Hepatocyte (in vitro differentiated cells): ENCODE results near the gene B4GALT7. TPM values are rescaled to one million over a fixed set of nuclear protein-coding genes. Genes with fewer than 3 reads are reported as not detected.
"Not testable (repeated sequence)": the region's sequence is repeated elsewhere in the genome, so short reads cannot be mapped to it uniquely, and the experiment has no call there.

ENCODE experiments used
- DNase-seq: peaks from one replicate; pipeline ENCODE4 v3.0.0-alpha.2; 2016; ENCODE audit warnings: low spot score
- H2AFZ ChIP-seq: fragments of 200-600 bp; sonication (generic); 2 replicates; pipeline ENCODE4 v1.6.0; 2016; ENCODE audit warnings: antibody characterized with exemption, mild to moderate bottlenecking
- H3K27ac ChIP-seq: fragments of 200-600 bp; sonication (generic); 2 replicates; pipeline ENCODE4 v1.5.1; 2016; ENCODE audit warnings: mild to moderate bottlenecking
- H3K27me3 ChIP-seq: fragments of 200-600 bp; sonication (generic); 2 replicates; pipeline ENCODE4 v1.6.1; 2016
- H3K36me3 ChIP-seq: fragments of 200-600 bp; sonication (generic); replicated peaks from 2 replicates; pipeline ENCODE4 v1.5.1; 2016; ENCODE audit warnings: low read depth; ENCODE audit not compliant: insufficient read depth
- H3K4me1 ChIP-seq: fragments of 200-600 bp; sonication (generic); 2 replicates; pipeline ENCODE4 v1.5.1; 2016; ENCODE audit warnings: mild to moderate bottlenecking, moderate library complexity; ENCODE audit not compliant: insufficient read depth
- H3K4me2 ChIP-seq: fragments of 200-600 bp; sonication (generic); 2 replicates; pipeline ENCODE4 v1.6.0; 2016
- H3K4me3 ChIP-seq: fragments of 200-600 bp; sonication (generic); 2 replicates; pipeline ENCODE4 v1.5.1; 2016; ENCODE audit warnings: mild to moderate bottlenecking
- H3K79me2 ChIP-seq: fragments of 200-600 bp; sonication (generic); 2 replicates; pipeline ENCODE4 v1.6.0; 2017; ENCODE audit warnings: mild to moderate bottlenecking
- H3K9me2 ChIP-seq: fragments of 200-600 bp; sonication (generic); replicated peaks from 2 replicates; pipeline ENCODE4 v1.6.0; 2017; ENCODE audit warnings: mild to moderate bottlenecking; ENCODE audit not compliant: insufficient read depth
- H3K9me3 ChIP-seq: fragments of 200-600 bp; sonication (generic); 2 replicates; pipeline ENCODE4 v1.5.1; 2016; ENCODE audit warnings: low read depth, mild to moderate bottlenecking
- H4K20me1 ChIP-seq: fragments of 200-600 bp; sonication (generic); 2 replicates; pipeline ENCODE4 v1.6.0; 2016; ENCODE audit warnings: mild to moderate bottlenecking; ENCODE audit not compliant: insufficient read depth, poor library complexity, severe bottlenecking
- EZH2 ChIP-seq: fragments of 200-600 bp; sonication (generic); IDR thresholded peaks from 2 replicates; pipeline ENCODE4 v1.6.1; 2016; ENCODE audit warnings: antibody characterized with exemption, mild to moderate bottlenecking, borderline replicate concordance
- EZH2phosphoT487 ChIP-seq: fragments of 200-600 bp; sonication (generic); IDR thresholded peaks from one replicate; pipeline ENCODE4 v1.6.1; 2018; ENCODE audit warnings: antibody characterized with exemption, mild to moderate bottlenecking, low read depth, moderate library complexity; ENCODE audit not compliant: unreplicated experiment, severe bottlenecking
- WGBS: methylation state at CpG from one replicate; pipeline ENCODE4 v1.1.6; 2016; ENCODE audit warnings: low lambda C conversion rate; ENCODE audit errors: missing lambda C conversion rate; 5-methylcytosine and 5-hydroxymethylcytosine counted together
- polyA plus RNA-seq: library from polyadenylated mRNA; unstranded; fragments of >200 nt; fragmentation: Nextera tagmentation; extraction: Ambion mirVana; gene quantifications from 2 replicates; pipeline ENCODE4 v1.2.1, GENCODE V29; 2016
- total RNA-seq: library from RNA; depleted of rRNA; stranded (reverse); fragments of >200 nt; gene quantifications from 2 replicates; pipeline ENCODE4 v1.2.3, GENCODE V29; 2014
- TF ChIP-seq, protein P1 (sequence below): fragments of 200-600 bp; sonication (generic); IDR thresholded peaks from 2 replicates; pipeline ENCODE4 v1.5.1; 2016; ENCODE audit warnings: antibody characterized with exemption, mild to moderate bottlenecking; ENCODE audit not compliant: poor library complexity

Gene B4GALT7
- total and polyA plus RNA-seq, 2 experiments from 2014 or later, result 28.5 to 60.7 TPM

DNA sequence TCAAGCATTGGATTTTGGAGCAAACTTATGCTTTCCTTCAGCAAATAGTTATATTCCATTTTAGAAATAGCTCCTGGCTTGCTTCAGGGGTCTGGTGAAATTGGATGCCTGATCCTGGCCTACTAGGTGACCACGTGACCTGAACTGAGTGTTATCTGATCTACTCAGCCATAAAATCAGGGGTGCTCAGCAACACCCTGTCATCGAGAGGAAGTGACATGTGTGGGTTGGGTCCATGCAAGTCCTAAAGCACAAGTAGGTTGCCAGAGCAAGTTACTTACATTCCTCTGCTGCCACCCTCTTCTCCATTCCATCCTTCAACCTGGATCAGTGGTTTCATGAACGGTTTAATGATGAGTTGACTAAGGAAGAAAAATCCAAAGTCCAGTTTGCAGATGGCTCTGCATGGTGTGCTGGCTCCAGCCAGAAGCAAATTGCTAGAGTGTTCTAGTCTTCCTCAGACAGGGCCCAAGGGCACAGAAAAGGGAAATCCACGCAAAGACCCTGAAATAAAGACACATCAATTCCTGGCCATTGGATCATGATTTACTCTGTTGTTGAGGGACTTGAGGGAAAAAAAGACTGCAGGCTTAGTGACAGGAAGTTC lies 42.8 kb upstream of the B4GALT7 start:
- Histone ChIP-seq H3K79me2 (peaks cover 23% of the 10 kb centered on the region), H3K27ac (peak overlapping the region; percentile 88)
- 41% methylated on average over 4 of the region's 4 CpGs for WGBS

DNA sequence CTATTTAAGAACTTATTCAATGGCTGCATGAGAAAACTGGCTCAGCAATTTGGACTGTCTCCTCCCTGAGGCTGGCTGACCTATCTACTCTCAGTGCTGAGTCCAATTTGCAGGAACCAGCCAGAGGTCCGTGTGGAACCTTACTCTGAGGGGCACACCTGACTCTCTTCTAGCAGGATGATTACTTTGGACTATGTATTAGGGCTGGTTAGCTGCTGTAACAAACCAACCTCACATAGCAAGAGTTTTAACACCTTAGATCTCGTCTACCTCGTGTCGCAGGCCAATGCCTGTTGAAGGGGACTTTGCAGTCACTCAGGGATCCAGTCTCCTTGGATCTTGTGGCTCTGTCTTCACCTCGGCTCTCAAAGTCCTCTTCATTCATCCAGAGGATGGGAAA lies 42.1 kb upstream of the B4GALT7 start:
- H3K27ac ChIP-seq, result peak overlapping the region; percentile 88
- no peak for DNase-seq
- H3K9me2 ChIP-seq, result no peaks in the 10 kb centered on the region
- H3K4me3 ChIP-seq, result no peak overlapping the region
- H3K9me3 ChIP-seq, result no peaks in the 10 kb centered on the region
- no peak overlapping the region for H3K4me2 ChIP-seq
- WGBS, result 87% methylated on average over 5 of the region's 5 CpGs
- H3K36me3 ChIP-seq, result no peaks in the 10 kb centered on the region
- H3K27me3 ChIP-seq, result no peaks in the 10 kb centered on the region
- no peak for TF ChIP-seq EZH2
- peaks cover 16% of the 10 kb centered on the region for H3K79me2 ChIP-seq
- H2AFZ ChIP-seq, result no peak overlapping the region
- H4K20me1 ChIP-seq, result peaks cover 10% of the 10 kb centered on the region
- H3K4me1 ChIP-seq, result peaks cover 19% of the 10 kb centered on the region

More for the DNA sequence above, 42.8 kb upstream of the B4GALT7 start:
- Histone ChIP-seq H3K27me3 (no peaks in the 10 kb centered on the region), H3K4me1 (peaks cover 25% of the 10 kb centered on the region), H3K36me3 (peaks cover 2% of the 10 kb centered on the region), H2AFZ (no peak overlapping the region), H3K9me3 (no peaks in the 10 kb centered on the region), H3K9me2 (no peaks in the 10 kb centered on the region), H3K4me2 (no peak overlapping the region), H3K4me3 (no peak overlapping the region), H4K20me1 (peaks cover 16% of the 10 kb centered on the region)
- DNase-seq, result peak; percentile 73
- TF ChIP-seq EZH2, result no peak

DNA sequence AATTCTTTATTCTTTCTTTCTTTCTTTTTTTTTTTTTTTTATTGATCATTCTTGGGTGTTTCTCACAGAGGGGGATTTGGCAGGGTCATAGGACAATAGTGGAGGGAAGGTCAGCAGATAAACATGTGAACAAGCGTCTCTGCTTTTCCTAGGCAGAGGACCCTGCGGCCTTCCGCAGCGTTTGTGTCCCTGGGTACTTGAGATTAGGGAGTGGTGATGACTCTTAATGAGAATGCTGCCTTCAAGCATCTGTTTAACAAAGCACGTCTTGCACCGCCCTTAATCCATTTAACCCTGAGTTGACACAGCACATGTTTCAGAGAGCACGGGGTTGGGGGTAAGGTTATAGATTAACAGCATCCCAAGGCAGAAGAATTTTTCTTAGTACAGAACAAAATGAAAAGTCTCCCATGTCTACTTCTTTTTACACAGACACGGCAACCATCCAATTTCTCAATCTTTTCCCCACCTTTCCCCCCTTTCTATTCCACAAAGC lies 40.4 kb upstream of the B4GALT7 start:
- H3K4me3 ChIP-seq, H4K20me1 ChIP-seq, H3K27me3 ChIP-seq, H3K36me3 ChIP-seq, H3K9me3 ChIP-seq, H2AFZ ChIP-seq, H3K4me2 ChIP-seq, H3K79me2 ChIP-seq, H3K9me2 ChIP-seq, DNase-seq: not testable (repeated sequence)
- peak overlapping the region; percentile 88 for H3K27ac ChIP-seq
- peaks cover 13% of the 10 kb centered on the region for H3K4me1 ChIP-seq
- WGBS, result 37% methylated on average over 8 of the region's 8 CpGs

DNA sequence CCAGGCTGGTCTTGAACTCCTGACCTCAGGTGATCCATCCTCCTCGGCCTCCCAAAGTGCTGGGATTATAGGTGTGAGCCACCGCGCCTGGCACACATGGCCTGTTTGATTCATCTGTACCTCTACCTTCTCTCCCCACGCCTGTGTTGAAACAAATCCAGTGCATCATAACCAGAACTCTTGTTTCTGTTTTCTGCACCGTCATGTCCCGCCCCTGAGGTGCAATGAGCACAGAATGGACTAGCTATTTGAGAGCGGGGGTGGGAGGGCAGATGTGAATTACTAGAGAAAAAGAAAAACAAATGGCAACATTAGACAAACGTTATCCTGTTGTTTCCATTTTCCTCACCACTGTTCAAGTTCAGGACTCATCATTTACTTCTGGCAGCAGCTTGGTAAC lies 34.9 kb upstream of the B4GALT7 start:
- Histone ChIP-seq H3K27ac (no peak overlapping the region), H3K79me2 (no peaks in the 10 kb centered on the region), H3K9me3 (no peaks in the 10 kb centered on the region), H3K4me1 (no peaks in the 10 kb centered on the region), H4K20me1 (no peaks in the 10 kb centered on the region), H2AFZ (no peak overlapping the region), H3K4me2 (no peak overlapping the region), H3K27me3 (no peaks in the 10 kb centered on the region), H3K9me2 (no peaks in the 10 kb centered on the region), H3K4me3 (no peak overlapping the region), H3K36me3 (no peaks in the 10 kb centered on the region)
- no peak for DNase-seq
- TF ChIP-seq EZH2phosphoT487, result no peak
- TF ChIP-seq, protein P1, sequence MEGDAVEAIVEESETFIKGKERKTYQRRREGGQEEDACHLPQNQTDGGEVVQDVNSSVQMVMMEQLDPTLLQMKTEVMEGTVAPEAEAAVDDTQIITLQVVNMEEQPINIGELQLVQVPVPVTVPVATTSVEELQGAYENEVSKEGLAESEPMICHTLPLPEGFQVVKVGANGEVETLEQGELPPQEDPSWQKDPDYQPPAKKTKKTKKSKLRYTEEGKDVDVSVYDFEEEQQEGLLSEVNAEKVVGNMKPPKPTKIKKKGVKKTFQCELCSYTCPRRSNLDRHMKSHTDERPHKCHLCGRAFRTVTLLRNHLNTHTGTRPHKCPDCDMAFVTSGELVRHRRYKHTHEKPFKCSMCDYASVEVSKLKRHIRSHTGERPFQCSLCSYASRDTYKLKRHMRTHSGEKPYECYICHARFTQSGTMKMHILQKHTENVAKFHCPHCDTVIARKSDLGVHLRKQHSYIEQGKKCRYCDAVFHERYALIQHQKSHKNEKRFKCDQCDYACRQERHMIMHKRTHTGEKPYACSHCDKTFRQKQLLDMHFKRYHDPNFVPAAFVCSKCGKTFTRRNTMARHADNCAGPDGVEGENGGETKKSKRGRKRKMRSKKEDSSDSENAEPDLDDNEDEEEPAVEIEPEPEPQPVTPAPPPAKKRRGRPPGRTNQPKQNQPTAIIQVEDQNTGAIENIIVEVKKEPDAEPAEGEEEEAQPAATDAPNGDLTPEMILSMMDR, result no peak
- no peak for TF ChIP-seq EZH2
- 87% methylated on average over 8 of the region's 8 CpGs for WGBS

DNA sequence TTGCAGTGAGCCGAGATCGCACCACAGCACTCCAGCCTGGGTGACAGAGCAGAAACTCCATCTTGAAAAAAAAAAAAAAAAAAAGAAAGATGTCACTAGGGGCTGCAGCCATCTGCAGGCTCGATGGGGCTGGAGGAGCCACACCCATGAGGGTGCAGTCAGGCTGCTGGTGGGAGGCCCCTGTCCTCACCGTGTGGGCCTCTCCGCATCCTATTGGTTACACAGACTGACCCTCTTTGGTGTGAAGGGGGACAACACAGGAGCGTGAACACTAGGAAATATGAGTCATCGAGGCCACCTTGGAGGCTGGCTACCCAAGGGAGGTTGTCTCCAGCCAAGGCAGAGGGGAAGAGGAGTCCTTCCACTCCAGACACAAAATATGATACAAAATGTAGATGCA lies 31.6 kb upstream of the B4GALT7 start:
- Histone ChIP-seq H3K79me2 (no peaks in the 10 kb centered on the region), H3K36me3 (no peaks in the 10 kb centered on the region), H3K27ac (no peak overlapping the region), H4K20me1 (no peaks in the 10 kb centered on the region), H3K4me3 (no peak overlapping the region), H2AFZ (no peak overlapping the region), H3K4me1 (no peaks in the 10 kb centered on the region), H3K27me3 (no peaks in the 10 kb centered on the region), H3K9me2 (no peaks in the 10 kb centered on the region), H3K9me3 (no peaks in the 10 kb centered on the region), H3K4me2 (no peak overlapping the region)
- no peak for DNase-seq
- 87% methylated on average over 7 of the region's 7 CpGs for WGBS
- TF ChIP-seq EZH2, result no peak
- TF ChIP-seq, protein P1, result no peak
- TF ChIP-seq EZH2phosphoT487, result no peak
